IMR-90 (cell line): ENCODE results near the gene PRSS33. TPM values are rescaled to one million over a fixed set of nuclear protein-coding genes. Genes with fewer than 3 reads are reported as not detected.

Experiments used
- ATAC-seq: fragments of 200-7000 bp; cut with Tn5 transposase; 2 replicates; pipeline ENCODE4 v1.9.1; 2020; ENCODE audit warnings: low read depth, mild to moderate bottlenecking, moderate library complexity
- BruUV-seq: library from RNA; stranded (reverse); fragments of 400-500 nt; replicated peaks from 2 replicates; lab custom pipeline; 2021; lab: Mats Ljungman, UMichigan
- CTCF ChIA-PET: fragments of 300-600 bp; formaldehyde crosslinking; extraction: SDS; loops from one replicate; lab custom pipeline; 2021; ENCODE audit warnings: antibody characterized with exemption; lab: Yijun Ruan, JAX
- POLR2A ChIA-PET: fragments of 300-600 bp; sonication (Branson Sonifier 250); formaldehyde crosslinking; loops from one replicate; lab custom pipeline; 2022; ENCODE audit warnings: antibody characterized with exemption; ENCODE audit not compliant: unreplicated experiment; lab: Charles Lee
- DNase-seq: peaks from one replicate; pipeline ENCODE4 v3.0.0; 2013
- H2AFZ ChIP-seq: replicated peaks from 2 replicates; pipeline ENCODE3; 2013; ENCODE audit warnings: low read length, mild to moderate bottlenecking; ENCODE audit not compliant: poor library complexity
- H2AK5ac ChIP-seq: 2 replicates; pipeline ENCODE4 v1.6.1; 2013; ENCODE audit warnings: low read depth, low read length, inconsistent platforms
- H2AK9ac ChIP-seq: replicated peaks from 2 replicates; pipeline ENCODE3; 2013; ENCODE audit warnings: mild to moderate bottlenecking, low read depth, low read length, moderate library complexity; ENCODE audit not compliant: poor library complexity
- H2BK120ac ChIP-seq: 2 replicates; pipeline ENCODE4 v1.6.1; 2013; ENCODE audit warnings: low read depth, low read length, inconsistent platforms
- H2BK15ac ChIP-seq: 3 replicates; pipeline ENCODE4 v1.6.1; 2013; ENCODE audit warnings: low read depth, low read length, inconsistent platforms
- H2BK20ac ChIP-seq: 2 replicates; pipeline ENCODE4 v1.6.1; 2013; ENCODE audit warnings: low read depth, mild to moderate bottlenecking, inconsistent platforms, low read length, moderate library complexity
- H2BK5ac ChIP-seq: 2 replicates; pipeline ENCODE4 v1.6.1; 2013; ENCODE audit warnings: mild to moderate bottlenecking, low read depth, low read length, inconsistent platforms; ENCODE audit not compliant: poor library complexity, severe bottlenecking
- H3K14ac ChIP-seq: replicated peaks from 2 replicates; pipeline ENCODE4 v1.6.1; 2013; ENCODE audit warnings: low read depth, low read length, inconsistent platforms
- H3K18ac ChIP-seq: 2 replicates; pipeline ENCODE4 v1.6.1; 2013; ENCODE audit warnings: low read depth, low read length, control low read depth
- H3K23ac ChIP-seq: 2 replicates; pipeline ENCODE4 v1.6.1; 2013; ENCODE audit warnings: low read depth, low read length, inconsistent platforms
- H3K27ac ChIP-seq: 2 replicates; pipeline ENCODE4 v1.5.1; 2013; ENCODE audit warnings: mild to moderate bottlenecking, control low read depth, low read length; ENCODE audit not compliant: insufficient read depth
- H3K27me3 ChIP-seq: 2 replicates; pipeline ENCODE4 v1.6.1; 2013; ENCODE audit warnings: low read length; ENCODE audit not compliant: control insufficient read depth, insufficient read depth
- H3K36me3 ChIP-seq: 2 replicates; pipeline ENCODE4 v1.6.1; 2013; ENCODE audit warnings: low read length, mixed read lengths; ENCODE audit not compliant: control insufficient read depth, insufficient read depth
- H3K4ac ChIP-seq: 2 replicates; pipeline ENCODE4 v1.6.1; 2013; ENCODE audit warnings: low read depth, low read length, inconsistent platforms
- H3K4me1 ChIP-seq: 2 replicates; pipeline ENCODE4 v1.6.1; 2013; ENCODE audit warnings: low read length, mixed read lengths; ENCODE audit not compliant: control insufficient read depth, insufficient read depth
- H3K4me2 ChIP-seq: 2 replicates; pipeline ENCODE4 v1.6.1; 2013; ENCODE audit warnings: low read depth, mild to moderate bottlenecking, control low read depth, low read length, moderate library complexity
- H3K4me3 ChIP-seq: 2 replicates; pipeline ENCODE4 v1.5.1; 2013; ENCODE audit warnings: low read depth, mild to moderate bottlenecking, control low read depth, low read length, moderate library complexity; ENCODE audit not compliant: insufficient read depth
- H3K56ac ChIP-seq: 2 replicates; pipeline ENCODE4 v1.6.1; 2013; ENCODE audit warnings: low read length, inconsistent platforms; ENCODE audit not compliant: insufficient read depth; ENCODE audit errors: extremely low read depth
- H3K79me1 ChIP-seq, 2 experiments: 2 replicates each; pipeline ENCODE4 v1.6.1; 2013; ENCODE audit warnings: low read length in 2 of 2, inconsistent platforms in 1 of 2, low read depth in 1 of 2
- H3K9ac ChIP-seq: 2 replicates; pipeline ENCODE4 v1.6.1; 2013; ENCODE audit warnings: low read depth, low read length, control low read depth
- H3K9me1 ChIP-seq: 2 replicates; pipeline ENCODE4 v1.6.1; 2013; ENCODE audit warnings: low read length, inconsistent platforms; ENCODE audit not compliant: insufficient read depth
- H3K9me3 ChIP-seq: 2 replicates; pipeline ENCODE4 v1.6.1; 2013; ENCODE audit warnings: low read length; ENCODE audit not compliant: control insufficient read depth, insufficient read depth
- H4K20me1 ChIP-seq: 2 replicates; pipeline ENCODE4 v1.6.1; 2013; ENCODE audit warnings: low read length, inconsistent platforms; ENCODE audit not compliant: insufficient read depth
- H4K5ac ChIP-seq: 2 replicates; pipeline ENCODE4 v1.6.1; 2013; ENCODE audit warnings: mild to moderate bottlenecking, low read depth, low read length, control low read depth
- H4K8ac ChIP-seq, 2 experiments: 2 replicates each; pipeline ENCODE4 v1.6.1; 2013; ENCODE audit warnings: low read depth in 2 of 2, low read length in 2 of 2, control low read depth in 1 of 2, inconsistent platforms in 1 of 2
- H4K91ac ChIP-seq: 2 replicates; pipeline ENCODE4 v1.6.1; 2013; ENCODE audit warnings: low read depth, low read length, inconsistent platforms; ENCODE audit not compliant: insufficient read depth
- CEBPB ChIP-seq: IDR thresholded peaks from 2 replicates; pipeline ENCODE4 v1.6.1; 2012; ENCODE audit warnings: low read depth, low read length, improper control_type of control experiment
- CHD1 ChIP-seq: IDR thresholded peaks from 2 replicates; pipeline ENCODE4 v1.6.1; 2012; ENCODE audit warnings: low read depth, low read length, improper control_type of control experiment
- MAZ ChIP-seq: IDR thresholded peaks from 2 replicates; pipeline ENCODE4 v1.6.1; 2012; ENCODE audit warnings: low read depth, mild to moderate bottlenecking, low read length, improper control_type of control experiment, moderate library complexity, borderline replicate concordance
- MXI1 ChIP-seq: IDR thresholded peaks from 2 replicates; pipeline ENCODE4 v1.6.1; 2012; ENCODE audit warnings: low read depth, mild to moderate bottlenecking, low read length, moderate library complexity, borderline replicate concordance
- NFE2L2 ChIP-seq: fragments of 150-350 bp; IDR thresholded peaks from 2 replicates; pipeline ENCODE4 v1.6.1; 2016; ENCODE audit warnings: low read depth, mild to moderate bottlenecking, low read length
- RAD21 ChIP-seq: IDR thresholded peaks from 2 replicates; pipeline ENCODE4 v1.6.1; 2012; ENCODE audit warnings: low read length, improper control_type of control experiment
- RFX5 ChIP-seq: IDR thresholded peaks from 2 replicates; pipeline ENCODE4 v1.8.0; 2012; ENCODE audit warnings: low read depth, mild to moderate bottlenecking, low read length, moderate library complexity
- SMC3 ChIP-seq: fragments of 150-350 bp; IDR thresholded peaks from 2 replicates; pipeline ENCODE4 v1.6.1; 2016; ENCODE audit warnings: low read depth, mild to moderate bottlenecking, antibody characterized with exemption, low read length, moderate library complexity
- USF2 ChIP-seq: fragments of 150-350 bp; IDR thresholded peaks from 2 replicates; pipeline ENCODE4 v1.6.1; 2017; ENCODE audit warnings: mild to moderate bottlenecking, antibody characterized with exemption, low read length, low read depth
- WGBS, 2 experiments: methylation state at CpG; one replicate each; pipeline versions ENCODE4 v1.1.5 to v1.1.7; 2013; ENCODE audit warnings: missing lambda C conversion rate in 2 of 2; ENCODE audit not compliant: insufficient read length in 1 of 2; ENCODE audit errors: extremely low coverage in 2 of 2; 5-methylcytosine and 5-hydroxymethylcytosine counted together
- dilution Hi-C: fragments of 300-500 bp; cut with HindIII; formaldehyde crosslinking; loops from one replicate; pipeline ENCODE4 v1.14.3; 2018; ENCODE audit warnings: low sequenced_read_pairs; ENCODE audit not compliant: unreplicated experiment
- in situ Hi-C: fragments of 300-500 bp; cut with MboI; formaldehyde crosslinking; loops from 3 replicates; pipeline ENCODE4 v1.14.3; 2019; ENCODE audit warnings: low sequenced_read_pairs, inconsistent platforms, mixed read lengths
- intact Hi-C: fragments of 100-400 bp; cut with micrococcal nuclease; formaldehyde crosslinking; loops from 2 replicates; pipeline ENCODE4 v1.10.0; 2022
- polyA plus RNA-seq, 3 experiments: library from polyadenylated mRNA; depleted of rRNA; stranded (reverse); fragments of >200 nt; gene quantifications; 2 replicates each; pipeline ENCODE4 v1.2.3, GENCODE V29; 2012; ENCODE audit warnings: low replicate concordance in 1 of 3
- total RNA-seq: library from RNA; depleted of rRNA; stranded (reverse); fragments of >200 nt; gene quantifications from 2 replicates; pipeline ENCODE4 v1.2.3, GENCODE V29; 2012

PRSS33 gene
- total and polyA plus RNA-seq, 2 of the 4 experiments (the other 2 are of a cell fraction) = not detected

GRCh38 chr16:2836646-2837508 lies 49.5 kb upstream of the PRSS33 start:
- H2AK5ac ChIP-seq = peak overlapping the region; percentile 49
- peak overlapping the region; percentile 21; the same call in 2 of the 3 replicates for H2BK15ac ChIP-seq
- H2AK9ac ChIP-seq = no peak overlapping the region
- DNase-seq = no peak
- dilution Hi-C loops = no loop called here
- no peak overlapping the region for H3K18ac ChIP-seq
- H3K4me3 ChIP-seq = no peak overlapping the region
- CTCF ChIA-PET = no interaction called here
- peaks cover 5% of the 10 kb centered on the region; the same call in 1 of the 2 replicates for H3K27me3 ChIP-seq
- H3K4ac ChIP-seq = peak overlapping the region; percentile 62
- H3K9me3 ChIP-seq = no peaks in the 10 kb centered on the region
- H3K79me1 ChIP-seq = no peaks in the 10 kb centered on the region
- no TSS peak for BruUV-seq
- H3K23ac ChIP-seq = no peak overlapping the region
- peak overlapping the region; percentile 71 for H2BK120ac ChIP-seq
- H4K91ac ChIP-seq = peak overlapping the region; percentile 50; the same call in 1 of the 2 replicates
- no peak for TF ChIP-seq USF2
- no peak for TF ChIP-seq MXI1
- TF ChIP-seq NFE2L2 = no peak
- no peak for TF ChIP-seq MAZ
- no peak for TF ChIP-seq CHD1
- TF ChIP-seq RAD21 = no peak
- TF ChIP-seq CEBPB = no peak
- TF ChIP-seq SMC3 = no peak
- no peak for TF ChIP-seq RFX5
- no peak overlapping the region for H3K4me2 ChIP-seq
- intact Hi-C loops = loop anchor here (5.0 kb wide), 1 partner anchor 45 kb away; no protein-coding TSS in a partner anchor
- peak overlapping the region; percentile 51 for H2BK20ac ChIP-seq
- H3K36me3 ChIP-seq = no peaks in the 10 kb centered on the region
- H3K4me1 ChIP-seq = peaks cover 10% of the 10 kb centered on the region
- H3K9ac ChIP-seq = no peak overlapping the region
- POLR2A ChIA-PET = no interaction called here
- peaks cover 10% of the 10 kb centered on the region for H3K9me1 ChIP-seq
- no peak overlapping the region for H4K5ac ChIP-seq
- no peak overlapping the region for H2AFZ ChIP-seq
- H4K8ac ChIP-seq = peak overlapping the region in 1 of 2 experiments; percentile 0; a peak in 1 of 4 replicates
- no peak overlapping the region for H3K27ac ChIP-seq
- in situ Hi-C loops = loop anchor here (10.0 kb wide), 1 partner anchor 78 kb away; the partner anchor contains the start of gene FLYWCH1
- 0 out of 2 replicates have a peak overlapping the region, but pooled peaks have one; percentile 19 for H3K14ac ChIP-seq
- H4K20me1 ChIP-seq = peaks cover 7% of the 10 kb centered on the region; the same call in 1 of the 2 replicates
- H2BK5ac ChIP-seq = peak overlapping the region; percentile 85
- H3K56ac ChIP-seq = no peak overlapping the region
- ATAC-seq = no peak
- 98% methylated on average over 4 of the region's 13 CpGs; no CpG with 5 or more reads in 1 of the 2 experiments for WGBS, 2 experiments
